Measurements from ENCODE around the gene CUX1.

The CUX1 gene

GRCh38 chr7:101953248-101953819 lies 135.9 kb downstream of the CUX1 start:
- Histone ChIP-seq H3K9me3 (ENCODE audit: control insufficient read depth, insufficient read depth, low read depth, low read length) (no peaks in the 10 kb centered on the region), H3K4me3 (ENCODE audit: low read depth, low read length) (no peak overlapping the region), H3K36me3 (ENCODE audit: control insufficient read depth in 2 of 2, insufficient read depth in 1 of 2, low read length in 2 of 2) (no peaks in the 10 kb centered on the region), H3K27ac (ENCODE audit: extremely low read depth, low read depth, low read length) (no peak overlapping the region), H3K4me1 (ENCODE audit: control insufficient read depth, insufficient read depth, low read length) (0 out of 2 replicates have a peak, but pooled peaks cover 2% of the 10 kb centered on the region)
- ChIA-PET POLR2A (interaction anchor here (0.6 kb wide), 1 partner anchor 1850 kb away, joined by 11 read pairs; no protein-coding TSS in a partner anchor), CTCF (no interaction called here)
- no peak for TF ChIP-seq ZNF394 (tag by site-specific recombination; IDR thresholded peaks at IDR 0.05; ENCODE audit: borderline replicate concordance)
- peak; percentile 74 for TF ChIP-seq SP7 (tag by site-specific recombination; IDR thresholded peaks at IDR 0.05)

GRCh38 chr7:101954499-101954898 lies 137.1 kb downstream of the CUX1 start:
- H3K4me1 ChIP-seq (ENCODE audit: control insufficient read depth, insufficient read depth, low read length): 0 out of 2 replicates have a peak, but pooled peaks cover 2% of the 10 kb centered on the region
- TF ChIP-seq GLI2 (tag by site-specific recombination; IDR thresholded peaks at IDR 0.05; ENCODE audit: borderline replicate concordance, low read depth) (no peak), ZNF704 (tag by site-specific recombination; IDR thresholded peaks at IDR 0.05) (no peak), ZNF658 (tag by site-specific recombination; IDR thresholded peaks at IDR 0.05) (no peak), ZNF571 (tag by site-specific recombination; IDR thresholded peaks at IDR 0.05) (no peak), ZXDB (tag by site-specific recombination; IDR thresholded peaks at IDR 0.05) (no peak), ELK4 (IDR thresholded peaks at IDR 0.05; ENCODE audit: borderline replicate concordance, low read depth, low read length) (no peak), ZBTB1 (tag by site-specific recombination; IDR thresholded peaks at IDR 0.05) (no peak), ZNF610 (tag by site-specific recombination; IDR thresholded peaks at IDR 0.05; ENCODE audit: borderline replicate concordance) (no peak), ZNF558 (tag by site-specific recombination; IDR thresholded peaks at IDR 0.05) (no peak), ZFHX2 (tag by site-specific recombination; conservative IDR thresholded peaks at IDR 0.05) (no peak), ZNF211 (tag by site-specific recombination; IDR thresholded peaks at IDR 0.05; ENCODE audit: low read depth) (no peak), ZNF426 (tag by site-specific recombination; IDR thresholded peaks at IDR 0.05) (no peak), ZNF768 (tag by site-specific recombination; IDR thresholded peaks at IDR 0.05) (no peak), ZBTB11 (tag by site-specific recombination; conservative IDR thresholded peaks at IDR 0.05; ENCODE audit: low read depth) (no peak), PRDM2 (tag by site-specific recombination; IDR thresholded peaks at IDR 0.05; ENCODE audit: borderline replicate concordance) (no peak)
- POLR2A ChIA-PET: no interaction called here
- H3K4me3 ChIP-seq (ENCODE audit: low read depth, low read length): no peak overlapping the region
- CTCF ChIA-PET: interaction anchor here (0.7 kb wide), 1 partner anchor 283 kb away, joined by 4 read pairs; no protein-coding TSS in a partner anchor
- no peak overlapping the region for H3K27ac ChIP-seq (ENCODE audit: extremely low read depth, low read depth, low read length)
- no peaks in the 10 kb centered on the region for H3K36me3 ChIP-seq (ENCODE audit: control insufficient read depth in 2 of 2, insufficient read depth in 1 of 2, low read length in 2 of 2)
- H3K9me3 ChIP-seq (ENCODE audit: control insufficient read depth, insufficient read depth, low read depth, low read length): no peaks in the 10 kb centered on the region
